LNCAP (cell line): ENCODE data around the gene COLGALT1.

Experiments
- TF ChIP-seq, protein P1 (sequence below): fragments of 450-650 bp; IDR thresholded peaks from 2 replicates; pipeline ENCODE4 v1.5.1; 2017; ENCODE audit warnings: mild to moderate bottlenecking

The COLGALT1 gene

DNA sequence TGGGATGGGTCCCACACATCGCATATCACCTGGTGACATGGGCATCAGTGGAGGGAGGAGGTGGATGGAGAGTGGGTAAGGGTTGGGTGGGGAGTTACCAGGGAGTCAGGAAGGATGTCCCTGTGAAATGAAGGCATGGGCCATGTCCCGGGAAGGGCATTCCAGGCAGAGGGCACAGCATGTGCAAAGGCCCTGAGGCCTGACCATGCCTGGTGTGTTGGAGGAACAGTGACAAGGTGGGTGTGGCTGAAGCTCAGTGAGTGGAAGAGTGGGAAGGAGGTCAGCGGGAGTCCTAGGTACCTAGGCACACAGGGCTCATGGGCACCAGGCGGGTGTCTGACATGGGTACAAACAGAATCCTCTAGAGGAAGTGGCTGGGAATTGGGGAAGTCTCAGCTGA lies 11.0 kb upstream of the COLGALT1 start:
- TF ChIP-seq, protein P1, sequence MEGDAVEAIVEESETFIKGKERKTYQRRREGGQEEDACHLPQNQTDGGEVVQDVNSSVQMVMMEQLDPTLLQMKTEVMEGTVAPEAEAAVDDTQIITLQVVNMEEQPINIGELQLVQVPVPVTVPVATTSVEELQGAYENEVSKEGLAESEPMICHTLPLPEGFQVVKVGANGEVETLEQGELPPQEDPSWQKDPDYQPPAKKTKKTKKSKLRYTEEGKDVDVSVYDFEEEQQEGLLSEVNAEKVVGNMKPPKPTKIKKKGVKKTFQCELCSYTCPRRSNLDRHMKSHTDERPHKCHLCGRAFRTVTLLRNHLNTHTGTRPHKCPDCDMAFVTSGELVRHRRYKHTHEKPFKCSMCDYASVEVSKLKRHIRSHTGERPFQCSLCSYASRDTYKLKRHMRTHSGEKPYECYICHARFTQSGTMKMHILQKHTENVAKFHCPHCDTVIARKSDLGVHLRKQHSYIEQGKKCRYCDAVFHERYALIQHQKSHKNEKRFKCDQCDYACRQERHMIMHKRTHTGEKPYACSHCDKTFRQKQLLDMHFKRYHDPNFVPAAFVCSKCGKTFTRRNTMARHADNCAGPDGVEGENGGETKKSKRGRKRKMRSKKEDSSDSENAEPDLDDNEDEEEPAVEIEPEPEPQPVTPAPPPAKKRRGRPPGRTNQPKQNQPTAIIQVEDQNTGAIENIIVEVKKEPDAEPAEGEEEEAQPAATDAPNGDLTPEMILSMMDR = no peak

DNA sequence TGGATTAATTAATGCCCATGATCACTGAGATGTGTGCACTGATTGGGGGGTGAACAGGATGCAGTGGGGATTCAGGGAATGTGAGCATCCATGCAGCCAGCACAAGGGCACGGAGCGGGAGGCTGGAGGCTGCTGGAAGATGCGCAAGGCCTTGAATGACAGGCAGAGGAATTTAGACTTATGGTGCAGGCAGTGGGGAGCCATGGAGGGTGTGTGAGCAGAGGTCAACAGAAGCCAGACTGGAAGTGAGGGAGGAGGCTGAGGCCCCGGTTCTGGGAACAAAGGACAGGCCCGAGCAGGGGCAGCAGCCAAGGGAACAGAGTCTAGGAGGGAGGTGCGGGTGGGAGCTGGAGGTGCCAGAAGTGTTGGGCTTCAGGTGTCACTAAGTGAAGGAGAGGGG lies 7.3 kb upstream of the COLGALT1 start:
- TF ChIP-seq, protein P1 = no peak

DNA sequence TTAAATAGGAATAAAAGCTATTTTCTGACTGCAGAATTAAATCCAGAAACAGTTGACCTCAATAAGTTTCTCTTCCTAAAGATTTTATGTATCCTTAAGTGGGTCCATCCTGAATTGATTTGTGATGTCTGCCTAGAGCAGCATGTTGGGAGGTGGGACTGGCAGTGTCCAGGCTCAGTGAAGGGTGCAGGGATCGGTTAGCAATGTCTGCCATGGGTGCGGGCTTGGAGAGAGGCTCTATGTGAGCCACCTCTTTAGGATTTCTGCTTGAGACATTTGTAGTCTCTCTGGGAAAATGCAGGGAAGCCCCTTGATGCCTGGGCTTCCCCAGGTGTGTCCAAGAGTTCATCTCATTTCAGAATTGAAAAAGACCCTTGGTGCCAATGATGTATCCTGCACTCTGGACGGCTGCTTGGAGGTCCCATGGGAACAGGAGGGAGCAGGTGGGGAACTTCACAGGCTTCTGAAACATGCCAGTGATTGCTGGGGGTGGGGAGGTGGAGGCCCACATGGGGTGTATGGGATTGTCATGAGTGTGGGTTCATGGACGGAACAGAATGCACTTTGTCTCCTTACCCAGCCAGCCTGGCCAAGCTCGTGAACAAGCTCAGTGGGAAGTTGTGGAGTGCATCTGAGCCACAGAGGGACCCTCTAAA lies 6.2 kb upstream of the COLGALT1 start:
- TF ChIP-seq, protein P1 = no peak

DNA sequence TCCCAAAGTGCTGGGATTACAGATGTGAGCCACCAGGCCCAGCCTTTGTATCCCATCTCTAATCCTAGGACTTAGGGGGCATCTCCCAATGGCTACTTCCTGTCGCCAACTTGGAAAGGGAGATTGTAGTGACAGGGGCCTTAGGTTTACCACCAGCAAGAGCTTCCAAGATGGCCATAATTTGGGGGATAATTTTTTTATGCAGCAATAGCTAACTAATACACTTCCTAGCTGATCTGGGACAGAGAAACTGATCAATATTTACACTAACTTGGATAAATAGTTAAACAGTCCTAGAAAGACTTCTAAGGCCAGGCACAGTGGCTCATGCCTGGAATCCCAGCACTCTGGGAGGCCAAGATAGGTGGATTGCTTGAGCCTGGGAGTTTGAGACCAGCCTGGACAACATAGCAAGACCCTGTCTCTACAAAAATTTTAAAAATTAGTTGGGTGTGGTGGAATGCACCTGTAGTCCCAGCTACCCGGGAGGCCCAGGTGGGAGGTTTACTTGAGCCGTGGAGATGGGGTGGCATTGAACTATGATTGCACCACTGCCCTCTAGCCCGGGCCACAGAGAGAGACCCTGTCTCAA lies 5.3 kb upstream of the COLGALT1 start:
- TF ChIP-seq, protein P1 = no peak

DNA sequence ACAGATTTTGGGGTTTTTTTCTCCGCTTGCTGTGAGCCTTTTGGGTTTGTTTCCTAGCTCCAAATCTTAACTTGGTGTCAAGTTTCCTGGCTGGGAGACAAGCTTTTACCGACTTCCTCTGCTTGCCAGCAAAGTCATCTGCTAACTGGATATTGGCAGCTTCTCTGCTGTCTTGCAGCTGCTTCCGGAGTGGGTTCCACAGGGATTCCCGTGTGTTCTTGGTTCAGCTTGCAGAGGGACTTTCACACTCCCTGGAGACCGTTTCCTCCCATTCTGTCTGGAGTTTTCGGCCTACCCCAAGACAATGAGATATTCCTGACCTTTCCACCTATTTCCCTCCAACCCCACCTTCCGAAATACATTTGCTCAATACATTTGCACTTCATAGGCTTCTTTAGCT lies 2.2 kb upstream of the COLGALT1 start:
- TF ChIP-seq, protein P1 = no peak

DNA sequence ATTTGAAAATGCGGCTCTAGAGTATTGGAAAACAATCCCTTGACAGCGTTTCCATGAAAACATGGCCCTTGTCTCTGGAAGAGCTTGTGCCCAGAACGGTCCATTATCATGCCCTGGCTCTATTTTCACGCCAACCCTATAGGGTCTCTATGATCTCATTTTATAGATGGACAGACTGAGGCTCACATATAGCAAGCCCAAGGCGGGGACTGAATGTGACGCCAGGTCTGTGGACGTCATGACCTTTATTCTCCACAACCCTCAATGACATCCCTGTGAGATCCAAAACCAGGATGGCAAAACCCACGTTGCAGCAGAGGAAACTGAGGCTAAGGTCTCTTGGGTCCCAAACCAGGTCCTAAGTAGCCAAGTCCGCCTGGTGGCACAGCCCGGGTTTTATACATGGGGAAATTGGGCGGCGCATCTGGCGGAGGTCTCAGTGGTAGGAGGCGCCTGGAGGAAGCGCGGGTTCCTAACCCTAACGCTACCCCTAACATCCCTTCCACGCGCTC lies 425 bp upstream of the COLGALT1 start:
- TF ChIP-seq, protein P1 = no peak

DNA sequence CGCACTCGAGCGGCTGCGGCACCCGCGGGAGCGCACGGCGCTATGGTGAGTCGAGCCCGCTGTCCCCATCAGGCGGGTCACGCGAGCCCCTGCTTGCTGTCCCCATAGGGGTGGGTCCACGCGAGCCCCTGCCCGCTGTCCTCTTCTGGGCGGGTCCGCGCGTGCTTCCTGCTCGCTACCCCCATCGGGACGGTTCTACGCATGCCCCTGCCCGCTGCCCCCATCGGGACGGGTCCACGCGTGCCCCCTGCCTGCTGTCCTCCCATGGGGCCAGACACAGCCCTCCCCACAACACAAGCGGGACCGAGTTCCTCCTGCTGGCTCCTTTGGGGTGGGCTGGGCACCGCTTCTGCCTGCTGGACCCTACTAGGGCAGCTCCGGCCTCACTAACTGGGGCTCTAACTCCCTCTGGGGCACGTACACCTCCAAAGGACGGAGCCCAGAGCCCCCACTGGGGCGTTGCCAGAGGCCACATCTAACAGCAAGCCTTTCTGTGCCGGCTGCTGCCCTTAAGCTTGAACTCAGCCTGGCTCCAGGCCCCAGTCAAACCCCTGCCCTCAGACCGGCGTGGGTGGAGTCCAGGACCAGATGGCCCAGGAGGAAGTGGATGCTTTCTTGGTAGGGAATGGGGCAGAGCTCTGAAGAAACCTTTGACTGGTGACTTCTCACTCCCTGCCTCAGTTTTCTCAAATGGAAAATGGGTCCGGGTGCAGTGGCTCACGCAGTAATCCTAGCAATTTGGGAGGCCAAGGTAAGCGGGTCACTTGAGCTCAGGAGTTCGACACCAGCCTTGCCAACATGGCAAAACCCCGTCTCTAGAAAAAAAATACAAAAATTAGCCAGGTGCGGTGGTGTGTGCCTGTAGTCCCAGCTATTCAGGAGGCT lies 722 bp downstream of the COLGALT1 start:
- TF ChIP-seq, protein P1 = no peak
